ENCODE results near the gene PIAS1.
"Not testable (repeated sequence)": the region's sequence is repeated elsewhere in the genome, so short reads cannot be mapped to it uniquely, and the experiment has no call there.

Gene PIAS1

GRCh38 chr15:68232449-68232848 is 178.3 kb downstream of the PIAS1 start:
- Histone ChIP-seq H2BK120ac (ENCODE audit: low read depth, low read length) (no peak overlapping the region), H3K36me3 (ENCODE audit: control insufficient read depth in 1 of 2, insufficient read depth in 2 of 2, low read depth in 1 of 2, low read length in 2 of 2) (no peaks in the 10 kb centered on the region), H3K18ac (ENCODE audit: low read depth in 1 of 2, low read length in 2 of 2) (no peak overlapping the region), H3K4me3 (ENCODE audit: insufficient read depth in 1 of 2, low read depth in 1 of 2, low read length in 2 of 2) (no peak overlapping the region), H3K14ac (ENCODE audit: low read length in 2 of 2) (no peak overlapping the region), H3K9ac (ENCODE audit: low read length) (no peak overlapping the region), H3K4ac (ENCODE audit: low read depth in 1 of 2, low read length in 2 of 2) (no peak overlapping the region), H2BK12ac (ENCODE audit: low read length in 2 of 2) (peak overlapping the region in 1 of 2 experiments; percentile 30), H2AFZ (ENCODE audit: low read depth, low read length) (no peak overlapping the region), H3K27me3 (ENCODE audit: control insufficient read depth in 1 of 2, insufficient read depth in 1 of 2, low read length in 2 of 2) (no peaks in the 10 kb centered on the region), H3K9me3 (ENCODE audit: control insufficient read depth, low read length) (no peaks in the 10 kb centered on the region), H3K23ac (ENCODE audit: low read length in 2 of 2) (no peak overlapping the region), H3K4me2 (ENCODE audit: low read length, poor library complexity, severe bottlenecking) (no peak overlapping the region), H3K27ac (ENCODE audit: low read length, poor library complexity, severe bottlenecking) (no peak overlapping the region), H2AK5ac (ENCODE audit: low read length, severe bottlenecking) (no peak overlapping the region), H2BK5ac (ENCODE audit: low read depth, low read length, poor library complexity, severe bottlenecking) (no peak overlapping the region), H4K91ac (ENCODE audit: low read length) (no peak overlapping the region), H3K79me1 (replicated peaks; ENCODE audit: low read length, poor library complexity, severe bottlenecking) (peaks cover 5% of the 10 kb centered on the region), H2BK15ac (ENCODE audit: low read depth, poor library complexity, severe bottlenecking) (peak overlapping the region; percentile 89), H3K4me1 (ENCODE audit: control insufficient read depth, insufficient read depth, low read depth, low read length) (peaks cover 20% of the 10 kb centered on the region), H4K8ac (ENCODE audit: low read length) (no peak overlapping the region)
- DNase-seq, result no peak
- WGBS, result 84% methylated on average over 6 of the region's 6 CpGs

- Histone ChIP-seq H2BK15ac (ENCODE audit: low read depth, poor library complexity, severe bottlenecking) (no peak overlapping the region), H4K91ac (ENCODE audit: low read length) (no peak overlapping the region), H3K4me2 (ENCODE audit: low read length, poor library complexity, severe bottlenecking) (no peak overlapping the region), H3K4ac (ENCODE audit: low read depth in 1 of 2, low read length in 2 of 2) (no peak overlapping the region), H3K14ac (ENCODE audit: low read length in 2 of 2) (no peak overlapping the region), H2BK120ac (ENCODE audit: low read depth, low read length) (no peak overlapping the region), H3K27me3 (ENCODE audit: control insufficient read depth in 1 of 2, insufficient read depth in 1 of 2, low read length in 2 of 2) (no peaks in the 10 kb centered on the region), H3K36me3 (ENCODE audit: control insufficient read depth in 1 of 2, insufficient read depth in 2 of 2, low read depth in 1 of 2, low read length in 2 of 2) (no peaks in the 10 kb centered on the region), H3K23ac (ENCODE audit: low read length in 2 of 2) (no peak overlapping the region), H2BK5ac (ENCODE audit: low read depth, low read length, poor library complexity, severe bottlenecking) (no peak overlapping the region), H2AK5ac (ENCODE audit: low read length, severe bottlenecking) (no peak overlapping the region), H3K79me1 (replicated peaks; ENCODE audit: low read length, poor library complexity, severe bottlenecking) (peaks cover 4% of the 10 kb centered on the region), H3K9ac (ENCODE audit: low read length) (no peak overlapping the region), H3K4me1 (ENCODE audit: control insufficient read depth, insufficient read depth, low read depth, low read length) (peaks cover 16% of the 10 kb centered on the region), H2BK12ac (ENCODE audit: low read length in 2 of 2) (no peak overlapping the region), H4K8ac (ENCODE audit: low read length) (no peak overlapping the region), H3K18ac (ENCODE audit: low read depth in 1 of 2, low read length in 2 of 2) (no peak overlapping the region), H3K9me3 (ENCODE audit: control insufficient read depth, low read length) (no peaks in the 10 kb centered on the region), H3K4me3 (ENCODE audit: insufficient read depth in 1 of 2, low read depth in 1 of 2, low read length in 2 of 2) (no peak overlapping the region), H3K27ac (ENCODE audit: low read length, poor library complexity, severe bottlenecking) (no peak overlapping the region), H2AFZ (ENCODE audit: low read depth, low read length) (no peak overlapping the region)
- no peak for DNase-seq
- 93% methylated on average over 3 of the region's 6 CpGs for WGBS
Observed at GRCh38 chr15:68232937-68233336, 178.8 kb downstream of the PIAS1 start.

- 49% methylated on average over 6 of the region's 6 CpGs for WGBS
- Histone ChIP-seq H3K9ac (ENCODE audit: low read length) (no peak overlapping the region), H3K4me3 (ENCODE audit: insufficient read depth in 1 of 2, low read depth in 1 of 2, low read length in 2 of 2) (no peak overlapping the region), H3K4me2 (ENCODE audit: low read length, poor library complexity, severe bottlenecking) (no peak overlapping the region), H2BK5ac (ENCODE audit: low read depth, low read length, poor library complexity, severe bottlenecking) (no peak overlapping the region), H3K23ac (ENCODE audit: low read length in 2 of 2) (no peak overlapping the region), H2AFZ (ENCODE audit: low read depth, low read length) (no peak overlapping the region), H2BK12ac (ENCODE audit: low read length in 2 of 2) (no peak overlapping the region), H3K27ac (ENCODE audit: low read length, poor library complexity, severe bottlenecking) (no peak overlapping the region), H3K27me3 (ENCODE audit: control insufficient read depth in 1 of 2, insufficient read depth in 1 of 2, low read length in 2 of 2) (no peaks in the 10 kb centered on the region), H3K79me1 (replicated peaks; ENCODE audit: low read length, poor library complexity, severe bottlenecking) (peaks cover 3% of the 10 kb centered on the region), H2BK120ac (ENCODE audit: low read depth, low read length) (no peak overlapping the region), H3K18ac (ENCODE audit: low read depth in 1 of 2, low read length in 2 of 2) (peak overlapping the region in 1 of 2 experiments; percentile 14), H3K36me3 (ENCODE audit: control insufficient read depth in 1 of 2, insufficient read depth in 2 of 2, low read depth in 1 of 2, low read length in 2 of 2) (no peaks in the 10 kb centered on the region), H2BK15ac (ENCODE audit: low read depth, poor library complexity, severe bottlenecking) (no peak overlapping the region), H4K8ac (ENCODE audit: low read length) (peak overlapping the region; percentile 57), H3K14ac (ENCODE audit: low read length in 2 of 2) (no peak overlapping the region), H3K4me1 (ENCODE audit: control insufficient read depth, insufficient read depth, low read depth, low read length) (peaks cover 9% of the 10 kb centered on the region), H4K91ac (ENCODE audit: low read length) (no peak overlapping the region), H3K4ac (ENCODE audit: low read depth in 1 of 2, low read length in 2 of 2) (no peak overlapping the region), H3K9me3 (ENCODE audit: control insufficient read depth, low read length) (peaks cover 2% of the 10 kb centered on the region), H2AK5ac (ENCODE audit: low read length, severe bottlenecking) (no peak overlapping the region)
- peak; percentile 20 for DNase-seq
Observed at GRCh38 chr15:68234060-68234459, 179.9 kb downstream of the PIAS1 start.

GRCh38 chr15:68234520-68234919 is 180.4 kb downstream of the PIAS1 start:
- 84% methylated on average over 9 of the region's 9 CpGs for WGBS
- H3K36me3 ChIP-seq (ENCODE audit: control insufficient read depth in 1 of 2, insufficient read depth in 2 of 2, low read depth in 1 of 2, low read length in 2 of 2), result not testable (repeated sequence)

More at GRCh38 chr15:68234520-68234919, 180.4 kb downstream of the PIAS1 start:
- not testable (repeated sequence) for H3K27me3 ChIP-seq (ENCODE audit: control insufficient read depth in 1 of 2, insufficient read depth in 1 of 2, low read length in 2 of 2); H3K27ac ChIP-seq (ENCODE audit: low read length, poor library complexity, severe bottlenecking); H3K4me2 ChIP-seq (ENCODE audit: low read length, poor library complexity, severe bottlenecking); H2BK12ac ChIP-seq (ENCODE audit: low read length in 2 of 2); H3K23ac ChIP-seq (ENCODE audit: low read length in 2 of 2); H3K4me3 ChIP-seq (ENCODE audit: insufficient read depth in 1 of 2, low read depth in 1 of 2, low read length in 2 of 2); H2BK5ac ChIP-seq (ENCODE audit: low read depth, low read length, poor library complexity, severe bottlenecking); H2AK5ac ChIP-seq (ENCODE audit: low read length, severe bottlenecking); H2BK120ac ChIP-seq (ENCODE audit: low read depth, low read length); H3K9me3 ChIP-seq (ENCODE audit: control insufficient read depth, low read length); H3K9ac ChIP-seq (ENCODE audit: low read length); H4K91ac ChIP-seq (ENCODE audit: low read length); H3K14ac ChIP-seq (ENCODE audit: low read length in 2 of 2); DNase-seq; H2BK15ac ChIP-seq (ENCODE audit: low read depth, poor library complexity, severe bottlenecking); H3K4ac ChIP-seq (ENCODE audit: low read depth in 1 of 2, low read length in 2 of 2); H3K79me1 ChIP-seq (replicated peaks; ENCODE audit: low read length, poor library complexity, severe bottlenecking); H3K4me1 ChIP-seq (ENCODE audit: control insufficient read depth, insufficient read depth, low read depth, low read length); H2AFZ ChIP-seq (ENCODE audit: low read depth, low read length)
- peak overlapping the region; percentile 57 for H4K8ac ChIP-seq (ENCODE audit: low read length)
- peak overlapping the region in 1 of 2 experiments; percentile 14 for H3K18ac ChIP-seq (ENCODE audit: low read depth in 1 of 2, low read length in 2 of 2)

All from mesenchymal stem cell (in vitro differentiated cells and primary cell).